Heart left ventricle (tissue), 16 donors: ENCODE results near the gene ZBTB20. TPM values are rescaled to one million over a fixed set of nuclear protein-coding genes. Genes with fewer than 3 reads are reported as not detected.
"Not testable (repeated sequence)": the region's sequence is repeated elsewhere in the genome, so short reads cannot be mapped to it uniquely, and the experiment has no call there.

Experiments
- ATAC-seq, 4 donors: fragments of 200-7000 bp; cut with Tn5 transposase; one replicate each; pipeline ENCODE4 v1.9.1; 2020 to 2022; ENCODE audit warnings: moderate library complexity in 4 of 4, mild to moderate bottlenecking in 3 of 4, moderate number of reproducible peaks in 1 of 4
- DNase-seq, 5 donors: peaks; one replicate each; pipeline ENCODE4 v3.0.0-alpha.2; 2020
- H3K27ac ChIP-seq, 12 donors: fragments of 200-600 bp; sonication (generic) in 4 of 12; one replicate each; pipeline versions ENCODE4 v1.5.0 to v1.8.0; 2016 to 2022; ENCODE audit warnings: mild to moderate bottlenecking in 2 of 12
- H3K27me3 ChIP-seq, 9 donors: fragments of 200-600 bp; sonication (generic) in 2 of 9; one replicate each; pipeline versions ENCODE4 v1.5.1 to v1.8.0; 2016 to 2022; ENCODE audit warnings: mild to moderate bottlenecking in 3 of 9
- H3K36me3 ChIP-seq, 9 donors: fragments of 200-600 bp; sonication (generic) in 2 of 9; one replicate each; pipeline versions ENCODE4 v1.5.0 to v1.8.0; 2018 to 2022; ENCODE audit warnings: mild to moderate bottlenecking in 2 of 9
- H3K4me1 ChIP-seq, 12 donors: fragments of 200-600 bp; sonication (generic) in 4 of 12; one replicate each; pipeline versions ENCODE4 v1.5.0 to v1.8.0; 2016 to 2022; ENCODE audit warnings: mild to moderate bottlenecking in 3 of 12
- H3K4me3 ChIP-seq, 12 donors: fragments of 200-600 bp; sonication (generic) in 4 of 12; one replicate each; pipeline versions ENCODE4 v1.5.0 to v1.8.0; 2017 to 2022; ENCODE audit warnings: mild to moderate bottlenecking in 9 of 12, moderate library complexity in 4 of 12
- H3K9me3 ChIP-seq, 12 donors: fragments of 200-600 bp; sonication (generic) in 4 of 12; one replicate each; pipeline versions ENCODE4 v1.5.0 to v1.8.0; 2016 to 2022; ENCODE audit warnings: mild to moderate bottlenecking in 1 of 12
- POLR2A ChIP-seq, 2 donors: fragments of 450-650 bp; IDR thresholded peaks; one replicate each; pipeline ENCODE4 v1.6.1; 2017; ENCODE audit warnings: antibody characterized with exemption in 2 of 2, mild to moderate bottlenecking in 2 of 2, moderate library complexity in 2 of 2
- WGBS, 4 donors: extraction: QIAGEN DNeasy Blood & Tissue Kit in 2 of 4; methylation state at CpG; one replicate each; pipeline versions ENCODE4 v1.1.5 to v1.1.7; 2013 to 2018; 5-methylcytosine and 5-hydroxymethylcytosine counted together
- intact Hi-C, 10 donors: fragments of 100-400 bp; cut with DNase I; formaldehyde crosslinking; loops; one replicate each; pipeline versions ENCODE4 v1.11.1 to v1.14.2; 2022
- polyA plus RNA-seq, 2 donors: library from polyadenylated mRNA; stranded (reverse); fragments of 200-250 nt; gene quantifications; one replicate each; pipeline ENCODE4 v1.2.3, GENCODE V29; 2013
- total RNA-seq, 9 donors: library from RNA; depleted of rRNA in 2 of 9; stranded (reverse); fragments of >200 nt in 2 of 9; fragmentation: NEBNext Ultra II Directional in 3 of 9; extraction: Animal tissue kit (Norgen Biotek cat#: 25700) in 3 of 9; gene quantifications; one replicate each; pipeline versions ENCODE4 v1.1.0 to v1.2.4, GENCODE V29; 2016 to 2023
- TF ChIP-seq, protein P1 (sequence below), 12 donors: fragments of 200-600 bp; sonication (generic) in 4 of 12; IDR thresholded peaks; one replicate each; pipeline versions ENCODE4 v1.5.0 to v1.8.0; 2018 to 2022; ENCODE audit warnings: antibody characterized with exemption in 12 of 12, mild to moderate bottlenecking in 5 of 12
- donor health status: ischemic (EF 13 %, LVEDD 7.1; RV severe dilation, severe dysfunction).
- donor health status: healthy with polysubstance abuse.
- donor health status: DM: no; HTN: yes; CAD: no.
- donor health status: DM: no; HTN: no; CAD: no.
- donor health status: ischemic (EF 25% LVEDD 6.9; RV normal size, moderate dysfunction).
- donor health status: ischemic (EF 25% LVEDD 5.7; RV mildly dilated, moderate dysfunction).
- donor health status: healthy.
- donor health status: DM: yes; HTN: yes; CAD: no.
- donor health status: ischemic (EF 35%, LVEDD 5.7; RV mildly dilated, moderate dysfunction).
- donor health status: nonischemic (EF 11% LVEDD 7.7; RV severe dilation, severe dysfunction).
- donor health status: DM: yes; HTN: yes; CAD: no.
- donor health status: PGD.
- donor health status: ischemic (EF 29% LVEDD 5.4; RV normal size, mild dysfunction).
- donor health status: nonischemic (EF 23%, LVEDD 6.1; RV moderate dilation, normal function).

Gene ZBTB20
- total and polyA plus RNA-seq, 11 donors, result 6.2 to 109 (median 77.3) TPM

- H3K4me1 ChIP-seq, result peaks cover 0 to 12% (median 1%) of the 10 kb centered on the region in 12 donors
- H3K9me3 ChIP-seq, result no peaks in the 10 kb centered on the region
- no peaks in the 10 kb centered on the region for H3K27me3 ChIP-seq
- H3K4me3 ChIP-seq, result no peak overlapping the region
- H3K36me3 ChIP-seq, result peaks cover 0 to 9% (median 0%) of the 10 kb centered on the region in 9 donors
- intact Hi-C loops, result no loop called here
- peak overlapping the region in 1 of 12 donors; percentile 18 for H3K27ac ChIP-seq
- no peak for ATAC-seq
- TF ChIP-seq, protein P1, sequence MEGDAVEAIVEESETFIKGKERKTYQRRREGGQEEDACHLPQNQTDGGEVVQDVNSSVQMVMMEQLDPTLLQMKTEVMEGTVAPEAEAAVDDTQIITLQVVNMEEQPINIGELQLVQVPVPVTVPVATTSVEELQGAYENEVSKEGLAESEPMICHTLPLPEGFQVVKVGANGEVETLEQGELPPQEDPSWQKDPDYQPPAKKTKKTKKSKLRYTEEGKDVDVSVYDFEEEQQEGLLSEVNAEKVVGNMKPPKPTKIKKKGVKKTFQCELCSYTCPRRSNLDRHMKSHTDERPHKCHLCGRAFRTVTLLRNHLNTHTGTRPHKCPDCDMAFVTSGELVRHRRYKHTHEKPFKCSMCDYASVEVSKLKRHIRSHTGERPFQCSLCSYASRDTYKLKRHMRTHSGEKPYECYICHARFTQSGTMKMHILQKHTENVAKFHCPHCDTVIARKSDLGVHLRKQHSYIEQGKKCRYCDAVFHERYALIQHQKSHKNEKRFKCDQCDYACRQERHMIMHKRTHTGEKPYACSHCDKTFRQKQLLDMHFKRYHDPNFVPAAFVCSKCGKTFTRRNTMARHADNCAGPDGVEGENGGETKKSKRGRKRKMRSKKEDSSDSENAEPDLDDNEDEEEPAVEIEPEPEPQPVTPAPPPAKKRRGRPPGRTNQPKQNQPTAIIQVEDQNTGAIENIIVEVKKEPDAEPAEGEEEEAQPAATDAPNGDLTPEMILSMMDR (IDR thresholded peaks at IDR 0.05), result no peak
- TF ChIP-seq POLR2A (IDR thresholded peaks at IDR 0.05), result no peak
- DNase-seq, result no peak
- WGBS, 4 donors, result 90 to 98% (median 96%) methylated on average over 5 of the region's 5 CpGs
These were observed 36.3 kb downstream of the ZBTB20 start for GRCh38 chr3:115110830-115111229.

DNA sequence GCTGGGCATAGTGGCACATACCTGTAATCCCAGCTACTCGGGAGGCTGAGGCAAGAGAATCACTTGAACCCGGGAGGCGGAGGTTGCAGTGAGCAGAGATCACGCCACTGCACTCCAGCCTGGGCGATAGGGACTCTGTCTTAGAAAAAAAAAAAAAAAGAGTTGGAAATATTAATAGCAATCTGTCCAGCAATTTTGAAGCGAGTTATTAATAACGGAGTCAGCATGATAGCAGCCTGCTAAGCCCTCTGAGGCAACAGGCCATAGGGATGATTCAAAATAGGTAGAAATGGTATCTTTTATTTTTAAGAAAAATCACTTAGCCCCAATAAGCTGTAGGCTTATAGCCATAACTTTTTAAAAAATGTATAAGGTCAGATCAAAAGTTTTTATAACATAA is 37.0 kb downstream of the ZBTB20 start:
- H3K4me1 ChIP-seq, result peaks cover 0 to 12% (median 1%) of the 10 kb centered on the region in 12 donors
- intact Hi-C loops, H3K27me3 ChIP-seq, H3K36me3 ChIP-seq, DNase-seq, H3K9me3 ChIP-seq: not testable (repeated sequence)
- peak overlapping the region in 2 of 12 donors; percentile 30 to 34 for H3K27ac ChIP-seq
- ATAC-seq, result peak in 3 of 4 donors; percentile 55 to 62 (median 56)
- H3K4me3 ChIP-seq, result peak overlapping the region in 4 of 12 donors; percentile 1 to 32 (median 14)
- 52 to 64% (median 55%) methylated on average over 7 of the region's 7 CpGs for WGBS, 4 donors

DNA sequence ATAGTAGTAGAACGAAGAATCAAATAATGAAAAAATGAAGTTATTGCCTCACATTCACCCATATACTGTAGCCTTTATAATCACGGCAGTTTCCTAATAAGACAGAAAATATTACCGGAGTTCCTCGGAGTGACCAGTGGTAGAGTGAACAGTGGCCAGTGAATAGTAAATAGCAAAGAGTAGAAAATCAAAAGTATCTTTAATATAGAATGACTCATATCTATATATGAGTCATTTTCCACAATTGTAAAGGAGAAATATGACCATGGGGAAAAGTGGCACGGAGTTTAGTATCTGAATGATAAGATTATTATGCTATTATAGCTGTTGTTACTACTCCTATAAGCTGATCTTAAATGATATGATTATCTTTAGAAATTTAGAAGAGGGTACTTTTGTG is 38.5 kb downstream of the ZBTB20 start:
- intact Hi-C loops, result loop anchor here in 1 of 10 donors (10.0 kb wide), 1 partner anchor 724 kb away; no protein-coding TSS in a partner anchor
- H3K4me3 ChIP-seq, result no peak overlapping the region
- TF ChIP-seq POLR2A (IDR thresholded peaks at IDR 0.05), result no peak
- TF ChIP-seq, protein P1 (IDR thresholded peaks at IDR 0.05), result no peak

DNA sequence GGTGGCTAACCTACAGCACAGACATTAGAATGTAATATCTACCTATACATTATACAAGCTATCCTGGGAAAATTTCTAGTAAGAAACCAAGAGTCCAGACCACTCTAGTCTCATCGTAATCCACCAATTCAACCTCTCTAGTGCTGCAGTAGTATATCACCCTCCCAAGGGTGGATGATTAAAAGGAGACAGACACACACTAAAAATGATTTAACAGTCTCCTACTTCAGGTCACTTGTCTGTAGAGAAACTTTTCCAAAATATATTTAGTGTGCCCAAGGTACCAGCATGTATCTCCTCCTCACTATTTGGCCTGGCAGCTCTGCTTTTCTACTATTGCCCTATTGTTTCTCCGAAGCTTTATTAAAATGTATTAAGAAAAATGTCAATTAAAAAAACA is 45.0 kb downstream of the ZBTB20 start:
- Histone ChIP-seq H3K4me1 (peaks cover 0 to 39% (median 19%) of the 10 kb centered on the region in 12 donors), H3K4me3 (no peak overlapping the region), H3K27me3 (no peaks in the 10 kb centered on the region), H3K36me3 (peaks cover 0 to 3% (median 0%) of the 10 kb centered on the region in 9 donors), H3K9me3 (peaks cover 0 to 12% (median 2%) of the 10 kb centered on the region in 12 donors), H3K27ac (no peak overlapping the region)
- ATAC-seq (no peak), DNase-seq (no peak)
- 75 to 89% (median 81%) methylated on average over 2 of the region's 2 CpGs for WGBS, 4 donors
- intact Hi-C loops, result loop anchor here in 5 of 10 donors (5.0 to 10.0 kb wide), 2 partner anchors 45 to 717 kb away; partner anchors contain the start of gene ZBTB20 (in 4 of the 5)
- no peak for TF ChIP-seq POLR2A (IDR thresholded peaks at IDR 0.05)
- TF ChIP-seq, protein P1 (IDR thresholded peaks at IDR 0.05), result no peak

More for the DNA sequence above, 38.5 kb downstream of the ZBTB20 start:
- Histone ChIP-seq H3K36me3 (peaks cover 0 to 9% (median 0%) of the 10 kb centered on the region in 9 donors), H3K27me3 (no peaks in the 10 kb centered on the region), H3K27ac (no peak overlapping the region), H3K9me3 (peaks cover 0 to 12% (median 2%) of the 10 kb centered on the region in 12 donors), H3K4me1 (peaks cover 0 to 15% (median 1%) of the 10 kb centered on the region in 12 donors)
- WGBS, 4 donors, result 81 to 87% (median 85%) methylated on average over 5 of the region's 5 CpGs
- no peak for ATAC-seq
- DNase-seq, result no peak
